ENCODE data around the gene FBXL7.
"Not testable (repeated sequence)": the region's sequence is repeated elsewhere in the genome, so short reads cannot be mapped to it uniquely, and the experiment has no call there.

The FBXL7 gene

DNA sequence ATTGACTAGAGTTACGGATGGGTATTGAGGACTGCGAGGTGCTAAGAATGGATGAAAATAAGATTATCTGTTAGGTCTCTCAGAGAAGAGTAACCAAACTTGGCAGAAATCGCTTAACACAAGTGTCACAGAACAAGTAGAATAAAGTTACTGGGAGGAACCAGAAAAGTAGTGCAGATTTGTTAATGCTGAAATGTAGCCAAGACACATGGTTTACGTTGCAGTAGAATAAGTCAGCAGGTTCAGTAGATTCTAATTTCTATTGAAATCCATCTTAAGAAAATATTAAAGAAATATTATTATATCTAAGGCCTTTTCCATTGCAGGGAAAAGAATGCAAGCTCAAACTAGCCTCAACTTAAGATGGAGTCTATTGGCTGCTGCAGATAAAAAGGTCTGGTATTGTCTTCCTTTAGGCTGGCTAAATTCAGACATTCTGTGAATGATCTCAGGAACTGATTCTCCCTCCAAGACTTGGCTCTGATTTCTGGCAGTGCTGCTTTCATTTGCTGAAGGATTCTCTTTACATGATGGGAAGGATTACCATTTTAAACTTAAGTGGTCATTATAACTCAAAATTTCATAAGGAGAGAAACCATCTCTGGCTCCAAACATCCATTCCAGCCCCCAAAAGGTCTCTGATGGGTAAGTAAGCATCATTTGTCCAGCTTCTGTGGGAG lies 364.7 kb downstream of the FBXL7 start:
- Histone ChIP-seq H3K27me3 (ENCODE audit: insufficient read depth, low read length, poor library complexity, severe bottlenecking) (no peaks in the 10 kb centered on the region), H3F3A (ENCODE audit: low read depth) (no peaks in the 10 kb centered on the region), H3K4me2 (ENCODE audit: low read depth, low read length, poor library complexity, severe bottlenecking) (no peak overlapping the region), H3K9me3 (ENCODE audit: insufficient read depth, low read depth, low read length) (peaks cover 4% of the 10 kb centered on the region; the same call in 1 of the 2 replicates), H4K20me1 (ENCODE audit: insufficient read depth, low read length, poor library complexity, severe bottlenecking) (no peaks in the 10 kb centered on the region), H3K36me3 (ENCODE audit: insufficient read depth, low read length) (no peaks in the 10 kb centered on the region), H3K4me3 (ENCODE audit: low read length, poor library complexity, severe bottlenecking) (no peak overlapping the region), H3K9ac (ENCODE audit: low read depth, low read length, poor library complexity, severe bottlenecking) (no peak overlapping the region), H2AFZ (ENCODE audit: low read length) (no peak overlapping the region), H3K9me2 (replicated peaks; ENCODE audit: low read depth, low read length) (no peaks in the 10 kb centered on the region), H3K79me2 (ENCODE audit: insufficient read depth, low read length) (no peaks in the 10 kb centered on the region), H3K4me1 (ENCODE audit: insufficient read depth, low read length, poor library complexity, severe bottlenecking) (no peaks in the 10 kb centered on the region)
- no peak for TF ChIP-seq EZH2phosphoT487 (IDR thresholded peaks at IDR 0.05; ENCODE audit: borderline replicate concordance)
- TF ChIP-seq CTCF (conservative IDR thresholded peaks at IDR 0.05; ENCODE audit: low read length) = no peak

DNA sequence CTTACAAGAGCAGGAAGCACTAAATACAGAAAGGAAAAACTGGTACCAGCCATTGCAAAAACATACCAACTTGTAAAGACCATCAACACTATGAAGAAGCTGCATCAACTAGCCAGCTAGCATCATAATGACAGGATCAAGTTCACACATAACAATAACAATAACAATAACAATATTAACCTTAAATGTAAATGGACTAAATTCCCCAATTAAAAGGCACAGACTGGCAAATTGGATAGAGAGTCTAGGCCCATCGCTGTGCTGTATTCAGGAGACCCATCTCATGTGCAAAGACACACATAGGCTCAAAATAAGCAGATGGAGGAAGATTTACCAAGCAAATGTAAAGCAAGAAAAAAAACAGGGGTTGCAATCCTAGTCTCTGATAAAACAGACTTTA lies 372.3 kb downstream of the FBXL7 start:
- not testable (repeated sequence) for H3K9ac ChIP-seq (ENCODE audit: low read depth, low read length, poor library complexity, severe bottlenecking); H3F3A ChIP-seq (ENCODE audit: low read depth)

GRCh38 chr5:15877914-15878313 lies 377.9 kb downstream of the FBXL7 start:
- no peaks in the 10 kb centered on the region for H3K9me2 ChIP-seq (replicated peaks; ENCODE audit: low read depth, low read length)

More for the DNA sequence above, 372.3 kb downstream of the FBXL7 start:
- H3K9me2 ChIP-seq (replicated peaks; ENCODE audit: low read depth, low read length); H3K4me3 ChIP-seq (ENCODE audit: low read length, poor library complexity, severe bottlenecking); H3K9me3 ChIP-seq (ENCODE audit: insufficient read depth, low read depth, low read length); H4K20me1 ChIP-seq (ENCODE audit: insufficient read depth, low read length, poor library complexity, severe bottlenecking); H3K4me2 ChIP-seq (ENCODE audit: low read depth, low read length, poor library complexity, severe bottlenecking); H3K79me2 ChIP-seq (ENCODE audit: insufficient read depth, low read length); H3K36me3 ChIP-seq (ENCODE audit: insufficient read depth, low read length); H2AFZ ChIP-seq (ENCODE audit: low read length); H3K27me3 ChIP-seq (ENCODE audit: insufficient read depth, low read length, poor library complexity, severe bottlenecking); H3K4me1 ChIP-seq (ENCODE audit: insufficient read depth, low read length, poor library complexity, severe bottlenecking): not testable (repeated sequence)

More at GRCh38 chr5:15877914-15878313, 377.9 kb downstream of the FBXL7 start:
- Histone ChIP-seq H3K9me3 (ENCODE audit: insufficient read depth, low read depth, low read length) (no peaks in the 10 kb centered on the region), H4K20me1 (ENCODE audit: insufficient read depth, low read length, poor library complexity, severe bottlenecking) (no peaks in the 10 kb centered on the region), H3K4me2 (ENCODE audit: low read depth, low read length, poor library complexity, severe bottlenecking) (no peak overlapping the region), H3K27me3 (ENCODE audit: insufficient read depth, low read length, poor library complexity, severe bottlenecking) (no peaks in the 10 kb centered on the region), H3K79me2 (ENCODE audit: insufficient read depth, low read length) (no peaks in the 10 kb centered on the region), H3K9ac (ENCODE audit: low read depth, low read length, poor library complexity, severe bottlenecking) (no peak overlapping the region), H2AFZ (ENCODE audit: low read length) (no peak overlapping the region), H3K4me3 (ENCODE audit: low read length, poor library complexity, severe bottlenecking) (no peak overlapping the region), H3F3A (ENCODE audit: low read depth) (no peaks in the 10 kb centered on the region), H3K4me1 (ENCODE audit: insufficient read depth, low read length, poor library complexity, severe bottlenecking) (no peaks in the 10 kb centered on the region), H3K36me3 (ENCODE audit: insufficient read depth, low read length) (no peaks in the 10 kb centered on the region)
- TF ChIP-seq EZH2phosphoT487 (IDR thresholded peaks at IDR 0.05; ENCODE audit: borderline replicate concordance) (no peak), CTCF (conservative IDR thresholded peaks at IDR 0.05; ENCODE audit: low read length) (no peak)
